ENCODE measurements around the gene PGGHG. TPM values are rescaled to one million over a fixed set of nuclear protein-coding genes. Genes with fewer than 3 reads are reported as not detected.

Gene PGGHG
- 2.9 and 6.4 TPM in 2 replicates for total RNA-seq

GRCh38 chr11:288478-289397 lies at the start of gene PGGHG:
PGGHG (plus strand) TSS chr11:289126; CDS start chr11:289817, 691 bp downstream.

DNA sequence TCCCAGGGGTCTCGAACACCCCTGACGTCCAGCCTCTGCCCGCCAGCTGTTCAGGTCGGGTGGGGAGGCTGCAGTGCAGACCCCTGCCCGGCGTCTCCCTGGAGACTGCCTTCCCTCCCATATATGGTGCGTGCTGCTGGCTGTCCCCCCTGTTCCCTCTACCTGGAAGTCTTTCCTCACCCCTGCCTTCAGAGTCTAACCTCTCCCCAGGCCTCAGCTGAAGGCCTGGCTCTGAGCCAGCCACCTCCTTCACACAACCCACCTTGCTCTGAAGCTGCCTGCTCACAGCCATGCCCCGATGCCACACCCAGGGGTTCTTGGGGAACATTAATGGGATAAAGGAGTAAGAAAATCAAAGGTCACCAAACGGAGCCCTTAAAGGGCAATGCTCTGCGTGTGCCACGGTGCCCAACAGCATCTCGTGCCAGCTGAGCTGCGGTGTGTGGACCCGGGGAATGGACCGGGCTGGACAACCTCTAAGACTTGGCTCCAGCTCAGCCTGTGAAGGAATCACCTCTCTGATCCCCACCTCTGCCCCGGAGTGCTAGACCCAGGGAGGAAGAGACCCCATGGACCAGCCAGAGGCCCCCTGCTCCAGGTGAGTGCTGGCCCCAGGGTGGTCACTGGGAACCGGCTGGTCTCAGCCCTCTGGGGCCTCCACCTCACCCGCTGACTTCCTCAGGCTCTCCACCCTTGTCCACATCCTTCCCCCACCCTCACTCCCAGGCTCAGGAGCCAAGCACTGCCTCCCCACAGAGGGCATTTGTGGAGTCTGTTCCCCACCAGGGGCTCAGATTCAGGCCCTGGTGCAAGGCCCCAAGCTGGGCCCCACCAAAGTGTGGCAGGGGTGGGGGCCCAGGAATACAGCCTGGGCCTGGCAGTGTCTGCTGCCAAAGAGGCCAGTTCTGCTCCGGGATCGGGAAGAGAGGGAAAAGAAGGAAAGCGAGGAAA lies 10.7 kb upstream of the PGGHG start, which contains the start of gene NLRP6:
Gene NLRP6, plus strand, starts transcription at position 407 of the 951 bp plus-strand sequence. Its CDS starts 163 bp downstream, at position 570.

DNA sequence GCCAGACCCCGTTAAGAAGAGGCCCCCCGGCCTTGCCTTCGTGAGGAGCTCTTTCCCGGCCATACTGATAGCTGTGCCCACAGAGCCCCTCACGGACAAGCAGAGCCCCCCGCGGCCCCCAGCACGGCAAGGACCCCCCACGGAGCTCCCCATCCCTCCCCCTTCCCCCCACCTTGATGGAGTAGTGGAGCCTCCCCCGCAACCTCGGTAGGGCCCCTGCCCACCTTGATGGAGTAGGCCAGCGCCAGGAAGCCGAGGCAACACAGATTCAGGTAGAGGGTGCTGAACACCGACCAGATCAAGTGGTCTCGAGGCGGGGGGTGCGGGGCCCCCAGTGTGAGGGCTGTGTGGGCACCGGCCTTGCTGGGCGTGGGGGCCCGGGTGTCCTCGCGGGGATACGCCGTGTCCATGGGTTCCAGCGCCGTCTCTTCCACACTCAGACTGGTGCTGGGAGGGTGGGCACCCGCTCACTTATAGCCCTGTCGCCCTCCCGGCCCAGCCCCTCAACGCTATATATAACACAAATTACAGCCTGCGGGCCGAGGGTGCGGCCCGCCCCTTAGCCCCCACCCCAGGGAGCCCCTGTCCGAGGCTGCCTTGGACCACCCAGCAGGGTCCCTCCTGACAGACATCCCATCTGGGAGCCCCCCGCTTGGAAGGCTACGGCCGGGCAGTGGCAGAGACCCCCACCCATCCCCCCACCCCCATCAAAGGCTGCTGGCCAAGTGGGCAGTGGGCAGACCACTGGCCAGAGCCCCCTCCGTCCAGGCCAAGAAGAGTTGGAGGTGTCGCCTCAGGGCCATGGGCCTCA lies 10.4 kb downstream of the PGGHG start, which contains the start of gene IFITM5:
Gene IFITM5, minus strand, starts transcription at position 446 of the 811 bp plus-strand sequence. Its CDS starts 36 bp downstream, at position 410.

GRCh38 chr11:307766-308708 lies 19.1 kb downstream of the PGGHG start, which contains the start of gene IFITM2:
IFITM2 (plus strand) TSS chr11:307816; CDS start chr11:308193, 377 bp downstream.

DNA sequence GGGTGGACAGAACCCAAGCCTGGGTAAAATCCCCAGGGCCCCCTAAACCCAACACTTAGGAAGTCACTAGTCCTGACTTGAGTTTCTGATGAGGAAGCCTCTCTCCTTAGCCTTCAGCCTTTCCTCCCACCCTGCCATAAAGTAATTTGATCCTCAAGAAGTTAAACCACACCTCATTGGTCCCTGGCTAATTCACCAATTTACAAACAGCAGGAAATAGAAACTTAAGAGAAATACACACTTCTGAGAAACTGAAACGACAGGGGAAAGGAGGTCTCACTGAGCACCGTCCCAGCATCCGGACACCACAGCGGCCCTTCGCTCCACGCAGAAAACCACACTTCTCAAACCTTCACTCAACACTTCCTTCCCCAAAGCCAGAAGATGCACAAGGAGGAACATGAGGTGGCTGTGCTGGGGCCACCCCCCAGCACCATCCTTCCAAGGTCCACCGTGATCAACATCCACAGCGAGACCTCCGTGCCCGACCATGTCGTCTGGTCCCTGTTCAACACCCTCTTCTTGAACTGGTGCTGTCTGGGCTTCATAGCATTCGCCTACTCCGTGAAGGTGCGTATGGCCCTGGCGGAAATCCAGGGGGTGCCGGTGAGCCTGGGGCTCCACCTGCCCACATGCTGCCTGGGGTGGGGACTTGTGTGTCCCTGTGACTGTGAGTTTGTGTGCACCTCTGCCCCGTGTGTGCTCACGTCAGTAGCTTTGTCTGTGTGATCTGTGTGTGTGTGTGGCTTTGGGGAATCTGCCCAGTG lies 25.0 kb downstream of the PGGHG start, which contains the start of gene IFITM1:
Gene IFITM1, plus strand, starts transcription at position 254 of the 767 bp plus-strand sequence. Its CDS starts 131 bp downstream, at position 385.

Other genes starting within 250 kb of the PGGHG start
- not detected in 2 replicates for gene SCGB1C1, start 96.0 kb upstream of the PGGHG start, total RNA-seq
- 44.7 and 49.1 TPM in 2 replicates for gene BET1L, start 81.7 kb upstream of the PGGHG start, total RNA-seq
- 203 and 210 TPM in 2 replicates for gene RIC8A, start 81.4 kb upstream of the PGGHG start, total RNA-seq
- gene SIRT3, start 52.8 kb upstream of the PGGHG start, total RNA-seq: 8.5 and 13.8 TPM in 2 replicates
- 205 and 224 TPM in 2 replicates for gene PSMD13, start 52.1 kb upstream of the PGGHG start, total RNA-seq
- gene NLRP6, start 10.7 kb upstream of the PGGHG start, total RNA-seq: not detected in 2 replicates
- gene IFITM5, start 10.4 kb downstream of the PGGHG start, total RNA-seq: not detected in 2 replicates
- 142 and 147 TPM in 2 replicates for gene IFITM2, start 18.7 kb downstream of the PGGHG start, total RNA-seq
- 95.4 and 122 TPM in 2 replicates for gene IFITM1, start 24.9 kb downstream of the PGGHG start, total RNA-seq
- gene IFITM3, start 31.7 kb downstream of the PGGHG start, total RNA-seq: 188 and 208 TPM in 2 replicates
- 1.2 and 2.0 TPM in 2 replicates for gene B4GALNT4, start 80.4 kb downstream of the PGGHG start, total RNA-seq
- gene PKP3, start 105.1 kb downstream of the PGGHG start, total RNA-seq: 1.6 and 4.9 TPM in 2 replicates
- gene SIGIRR, start 125.9 kb downstream of the PGGHG start, total RNA-seq: 32.9 and 45.9 TPM in 2 replicates
- not detected in 2 replicates for gene ANO9, start 152.9 kb downstream of the PGGHG start, total RNA-seq
- 21.4 and 57.4 TPM in 2 replicates for gene PTDSS2, start 161.2 kb downstream of the PGGHG start, total RNA-seq
- 434 and 503 TPM in 2 replicates for gene RNH1, start 218.1 kb downstream of the PGGHG start, total RNA-seq
- gene HRAS, start 246.4 kb downstream of the PGGHG start, total RNA-seq: 50.7 and 66.3 TPM in 2 replicates
- gene LRRC56, start 248.4 kb downstream of the PGGHG start, total RNA-seq: 0.71 and 1.4 TPM in 2 replicates

All from myometrial cell (primary cell).